Stimulated activated CD4-positive, alpha-beta T cell treated with anti-CD3 and anti-CD28 coated beads, TNF-alpha, amount 100 ng/mL, for 4 hours (primary cell): Measurements from ENCODE around the gene GPC5.
"Not testable (repeated sequence)": the region's sequence is repeated elsewhere in the genome, so short reads cannot be mapped to it uniquely, and the experiment has no call there.

Experiments
- DNase-seq, 3 experiments: peaks; one replicate each; pipeline ENCODE4 v3.0.0-alpha.2; 2020; ENCODE audit warnings: low read depth in 3 of 3

GPC5 gene

GRCh38 chr13:92649140-92649813 lies 1250.9 kb downstream of the GPC5 start:
- no peak for DNase-seq

- no peak for DNase-seq
These were observed 1257.7 kb downstream of the GPC5 start for GRCh38 chr13:92656103-92656502.

GRCh38 chr13:92656648-92657047 lies 1258.2 kb downstream of the GPC5 start:
- DNase-seq = no peak

- DNase-seq = no peak
These were observed 1259.1 kb downstream of the GPC5 start for GRCh38 chr13:92657565-92657964.

- DNase-seq = no peak
These were observed 1259.9 kb downstream of the GPC5 start for GRCh38 chr13:92658293-92658692.

- DNase-seq = no peak
These were observed 1263.0 kb downstream of the GPC5 start for GRCh38 chr13:92661406-92661805.

GRCh38 chr13:92668157-92668556 lies 1269.7 kb downstream of the GPC5 start:
- no peak for DNase-seq

- no peak for DNase-seq
These were observed 1271.7 kb downstream of the GPC5 start for GRCh38 chr13:92670096-92670495.

GRCh38 chr13:92671821-92672220 lies 1273.4 kb downstream of the GPC5 start:
- no peak for DNase-seq

GRCh38 chr13:92676246-92676645 lies 1277.8 kb downstream of the GPC5 start:
- DNase-seq = no peak

GRCh38 chr13:92677571-92677970 lies 1279.2 kb downstream of the GPC5 start:
- DNase-seq = no peak

GRCh38 chr13:92679602-92680001 lies 1281.2 kb downstream of the GPC5 start:
- DNase-seq = no peak

GRCh38 chr13:92681239-92681638 lies 1282.8 kb downstream of the GPC5 start:
- DNase-seq = no peak

- no peak for DNase-seq
These were observed 1284.6 kb downstream of the GPC5 start for GRCh38 chr13:92682832-92683517.

GRCh38 chr13:92694047-92694446 lies 1295.6 kb downstream of the GPC5 start:
- no peak for DNase-seq

- not testable (repeated sequence) for DNase-seq
These were observed 1297.4 kb downstream of the GPC5 start for GRCh38 chr13:92695827-92696226.

- no peak for DNase-seq
These were observed 1318.3 kb downstream of the GPC5 start for GRCh38 chr13:92716749-92717148.

- no peak for DNase-seq
These were observed 1319.4 kb downstream of the GPC5 start for GRCh38 chr13:92717857-92718256.

GRCh38 chr13:92719868-92720267 lies 1321.4 kb downstream of the GPC5 start:
- DNase-seq = no peak

- DNase-seq = no peak
These were observed 1323.2 kb downstream of the GPC5 start for GRCh38 chr13:92721620-92722019.

GRCh38 chr13:92727118-92727517 lies 1328.7 kb downstream of the GPC5 start:
- DNase-seq = no peak

GRCh38 chr13:92734068-92734467 lies 1335.6 kb downstream of the GPC5 start:
- DNase-seq = no peak

GRCh38 chr13:92734545-92734944 lies 1336.1 kb downstream of the GPC5 start:
- no peak for DNase-seq

- DNase-seq = no peak
These were observed 1337.5 kb downstream of the GPC5 start for GRCh38 chr13:92735909-92736308.
